Right lobe of liver (tissue), 4 donors: Measurements from ENCODE around the gene SUSD1.

Experiments
- POLR2A ChIP-seq: fragments of 450-650 bp; IDR thresholded peaks from one replicate; pipeline ENCODE4 v1.6.1; 2017; ENCODE audit warnings: antibody characterized with exemption, mild to moderate bottlenecking
- TF ChIP-seq, protein P1 (sequence below), 4 donors: fragments of 200-600 bp in 3 of 4; fragments of 450-650 bp in 1 of 4; IDR thresholded peaks; one replicate each; pipeline versions ENCODE4 v1.5.1 to v1.8.0; 2016 to 2022; ENCODE audit warnings: antibody characterized with exemption in 4 of 4, mild to moderate bottlenecking in 2 of 4
- donor health status: DM: no; HTN: no; CAD: no.
- donor health status: DM: no; HTN: no; CAD: no.
- donor health status: DM: no; HTN: yes; CAD: no.

DNA sequence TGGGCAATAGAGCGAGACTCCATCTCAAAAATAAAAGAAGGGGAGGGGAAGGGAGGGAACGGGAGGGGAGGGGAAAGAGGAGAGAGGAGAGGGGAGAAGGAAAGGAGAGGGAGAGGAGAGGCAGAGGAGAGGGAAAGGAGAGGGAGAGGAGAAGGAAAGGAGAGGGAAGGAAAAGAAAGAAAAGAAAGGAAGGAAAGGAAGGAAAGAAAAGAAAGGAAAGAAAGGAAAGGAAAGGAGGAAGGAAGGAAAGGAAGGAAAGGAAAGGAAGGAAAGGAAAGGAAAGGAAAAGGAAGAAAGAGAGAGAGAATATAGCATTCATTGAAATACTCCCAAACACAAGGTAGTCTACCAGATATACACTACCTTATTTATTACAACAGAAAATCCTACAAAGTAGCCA, 44.8 kb downstream of the SUSD1 start:
- TF ChIP-seq, protein P1, sequence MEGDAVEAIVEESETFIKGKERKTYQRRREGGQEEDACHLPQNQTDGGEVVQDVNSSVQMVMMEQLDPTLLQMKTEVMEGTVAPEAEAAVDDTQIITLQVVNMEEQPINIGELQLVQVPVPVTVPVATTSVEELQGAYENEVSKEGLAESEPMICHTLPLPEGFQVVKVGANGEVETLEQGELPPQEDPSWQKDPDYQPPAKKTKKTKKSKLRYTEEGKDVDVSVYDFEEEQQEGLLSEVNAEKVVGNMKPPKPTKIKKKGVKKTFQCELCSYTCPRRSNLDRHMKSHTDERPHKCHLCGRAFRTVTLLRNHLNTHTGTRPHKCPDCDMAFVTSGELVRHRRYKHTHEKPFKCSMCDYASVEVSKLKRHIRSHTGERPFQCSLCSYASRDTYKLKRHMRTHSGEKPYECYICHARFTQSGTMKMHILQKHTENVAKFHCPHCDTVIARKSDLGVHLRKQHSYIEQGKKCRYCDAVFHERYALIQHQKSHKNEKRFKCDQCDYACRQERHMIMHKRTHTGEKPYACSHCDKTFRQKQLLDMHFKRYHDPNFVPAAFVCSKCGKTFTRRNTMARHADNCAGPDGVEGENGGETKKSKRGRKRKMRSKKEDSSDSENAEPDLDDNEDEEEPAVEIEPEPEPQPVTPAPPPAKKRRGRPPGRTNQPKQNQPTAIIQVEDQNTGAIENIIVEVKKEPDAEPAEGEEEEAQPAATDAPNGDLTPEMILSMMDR (IDR thresholded peaks at IDR 0.05): no peak
- TF ChIP-seq POLR2A: no peak
